ENCODE data around the gene CORO2A.

DNA sequence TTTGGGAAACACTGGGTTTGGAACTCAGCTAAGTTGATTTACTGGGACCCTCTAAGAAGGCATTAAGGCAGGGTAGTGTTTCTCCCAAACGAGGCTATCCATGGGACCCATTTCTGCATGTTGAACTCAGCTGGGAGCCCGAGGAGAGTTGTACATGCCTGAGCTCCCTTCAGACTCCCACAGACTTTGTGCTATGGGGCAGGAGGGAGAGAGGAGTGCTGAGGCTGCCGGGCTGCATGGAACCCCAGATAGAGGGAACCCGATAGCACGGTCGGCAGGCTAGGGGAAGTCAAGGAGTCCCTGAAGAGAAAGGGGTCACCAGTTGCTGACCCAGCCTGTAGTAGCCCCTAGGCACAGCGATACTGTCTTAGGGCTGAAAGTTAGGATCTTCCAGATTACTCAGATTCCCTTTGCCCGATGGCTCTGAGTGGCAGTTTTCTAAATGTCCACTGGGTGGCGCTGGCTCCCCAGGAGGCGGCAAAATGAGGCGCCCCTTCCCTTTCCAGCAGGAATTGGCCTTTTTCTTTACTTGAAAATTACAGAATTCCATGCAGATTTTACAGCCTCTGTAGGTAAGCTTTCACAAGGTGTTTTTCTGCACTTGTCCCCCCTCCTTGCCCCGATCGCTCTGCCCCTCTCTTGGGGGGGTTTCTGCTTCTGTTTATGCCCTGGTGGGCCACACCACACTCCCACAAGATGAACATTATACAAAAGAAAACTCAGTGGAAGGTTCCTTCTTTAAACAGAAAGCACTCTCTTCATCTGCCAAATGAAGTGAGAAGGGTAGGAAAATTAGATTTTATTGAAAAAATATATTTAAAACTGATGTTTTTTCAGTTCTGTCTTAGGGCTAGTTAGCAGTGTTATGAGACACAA, 118.1 kb downstream of the CORO2A start:
- TF ChIP-seq, protein P1, sequence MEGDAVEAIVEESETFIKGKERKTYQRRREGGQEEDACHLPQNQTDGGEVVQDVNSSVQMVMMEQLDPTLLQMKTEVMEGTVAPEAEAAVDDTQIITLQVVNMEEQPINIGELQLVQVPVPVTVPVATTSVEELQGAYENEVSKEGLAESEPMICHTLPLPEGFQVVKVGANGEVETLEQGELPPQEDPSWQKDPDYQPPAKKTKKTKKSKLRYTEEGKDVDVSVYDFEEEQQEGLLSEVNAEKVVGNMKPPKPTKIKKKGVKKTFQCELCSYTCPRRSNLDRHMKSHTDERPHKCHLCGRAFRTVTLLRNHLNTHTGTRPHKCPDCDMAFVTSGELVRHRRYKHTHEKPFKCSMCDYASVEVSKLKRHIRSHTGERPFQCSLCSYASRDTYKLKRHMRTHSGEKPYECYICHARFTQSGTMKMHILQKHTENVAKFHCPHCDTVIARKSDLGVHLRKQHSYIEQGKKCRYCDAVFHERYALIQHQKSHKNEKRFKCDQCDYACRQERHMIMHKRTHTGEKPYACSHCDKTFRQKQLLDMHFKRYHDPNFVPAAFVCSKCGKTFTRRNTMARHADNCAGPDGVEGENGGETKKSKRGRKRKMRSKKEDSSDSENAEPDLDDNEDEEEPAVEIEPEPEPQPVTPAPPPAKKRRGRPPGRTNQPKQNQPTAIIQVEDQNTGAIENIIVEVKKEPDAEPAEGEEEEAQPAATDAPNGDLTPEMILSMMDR (conservative IDR thresholded peaks at IDR 0.05) = peak; percentile 96
- no peak for TF ChIP-seq EZH2 (IDR thresholded peaks at IDR 0.05; ENCODE audit: low read depth)
